Loucy (cell line): Measurements from ENCODE around the gene MAD1L1.
A peak's percentile ranks its signal among the peaks of the same experiment; 100 is the strongest.

Source experiments
- EZH2phosphoT487 ChIP-seq: fragments of 200-600 bp; IDR thresholded peaks from 2 replicates; pipeline ENCODE4 v1.6.1; 2018; ENCODE audit warnings: antibody characterized with exemption, mild to moderate bottlenecking, moderate library complexity, borderline replicate concordance
- TF ChIP-seq, protein P1 (sequence below): fragments of 200-600 bp; sonication (generic); conservative IDR thresholded peaks from 2 replicates; pipeline ENCODE4 v1.5.1; 2014; ENCODE audit warnings: mild to moderate bottlenecking, antibody characterized with exemption, low read length

DNA sequence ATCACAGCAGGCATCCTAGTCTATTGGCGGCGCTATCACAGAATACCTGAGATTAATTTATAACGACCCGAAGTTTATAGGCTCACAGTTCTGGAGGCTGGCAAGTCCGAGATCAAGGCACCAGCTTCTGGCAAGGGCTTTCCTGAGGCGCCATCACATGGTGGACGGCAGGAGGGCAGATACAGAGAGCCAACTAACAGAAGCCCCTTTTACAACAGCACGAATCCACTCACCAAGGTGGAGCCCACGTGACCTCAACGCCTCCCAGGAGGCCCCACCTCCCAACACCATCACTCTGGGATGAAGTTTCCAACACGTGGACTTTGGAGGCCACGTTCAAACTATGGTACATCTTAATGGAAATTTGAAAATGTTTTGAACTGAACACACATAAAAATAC is 307.4 kb downstream of the MAD1L1 start:
- TF ChIP-seq, protein P1, sequence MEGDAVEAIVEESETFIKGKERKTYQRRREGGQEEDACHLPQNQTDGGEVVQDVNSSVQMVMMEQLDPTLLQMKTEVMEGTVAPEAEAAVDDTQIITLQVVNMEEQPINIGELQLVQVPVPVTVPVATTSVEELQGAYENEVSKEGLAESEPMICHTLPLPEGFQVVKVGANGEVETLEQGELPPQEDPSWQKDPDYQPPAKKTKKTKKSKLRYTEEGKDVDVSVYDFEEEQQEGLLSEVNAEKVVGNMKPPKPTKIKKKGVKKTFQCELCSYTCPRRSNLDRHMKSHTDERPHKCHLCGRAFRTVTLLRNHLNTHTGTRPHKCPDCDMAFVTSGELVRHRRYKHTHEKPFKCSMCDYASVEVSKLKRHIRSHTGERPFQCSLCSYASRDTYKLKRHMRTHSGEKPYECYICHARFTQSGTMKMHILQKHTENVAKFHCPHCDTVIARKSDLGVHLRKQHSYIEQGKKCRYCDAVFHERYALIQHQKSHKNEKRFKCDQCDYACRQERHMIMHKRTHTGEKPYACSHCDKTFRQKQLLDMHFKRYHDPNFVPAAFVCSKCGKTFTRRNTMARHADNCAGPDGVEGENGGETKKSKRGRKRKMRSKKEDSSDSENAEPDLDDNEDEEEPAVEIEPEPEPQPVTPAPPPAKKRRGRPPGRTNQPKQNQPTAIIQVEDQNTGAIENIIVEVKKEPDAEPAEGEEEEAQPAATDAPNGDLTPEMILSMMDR = peak; percentile 55
- no peak for TF ChIP-seq EZH2phosphoT487
